Esophagus muscularis mucosa (tissue), 4 donors: Measurements from ENCODE around the gene ATP10A. TPM values are rescaled to one million over a fixed set of nuclear protein-coding genes. Genes with fewer than 3 reads are reported as not detected.

ENCODE experiments used
- DNase-seq: peaks from one replicate; pipeline ENCODE4 v3.0.0-alpha.2; 2017; ENCODE audit errors: extremely low spot score
- H3K27ac ChIP-seq, 4 donors: fragments of 200-600 bp; sonication (generic); replicated peaks in 1 of 4; 1 replicate in 3 of 4; 2 replicates in 1 of 4; pipeline ENCODE4 v1.5.1; 2016 to 2019; ENCODE audit warnings: mild to moderate bottlenecking in 1 of 4
- H3K27me3 ChIP-seq, 4 donors: fragments of 200-600 bp; sonication (generic); one replicate each; pipeline versions ENCODE4 v1.5.1 to v1.6.0; 2016 to 2019
- H3K36me3 ChIP-seq, 4 donors: fragments of 200-600 bp; sonication (generic); one replicate each; pipeline ENCODE4 v1.5.1; 2016 to 2019
- H3K4me1 ChIP-seq, 4 donors: fragments of 200-600 bp; sonication (generic); one replicate each; pipeline ENCODE4 v1.5.1; 2016 to 2019
- H3K4me3 ChIP-seq, 4 donors: fragments of 200-600 bp; sonication (generic); 1 replicate in 2 of 4; 2 replicates in 2 of 4; pipeline ENCODE4 v1.5.1; 2016 to 2019; ENCODE audit warnings: mild to moderate bottlenecking in 4 of 4, moderate library complexity in 1 of 4
- H3K9me3 ChIP-seq, 4 donors: fragments of 200-600 bp; sonication (generic); 1 replicate in 3 of 4; 2 replicates in 1 of 4; pipeline ENCODE4 v1.5.1; 2016 to 2019
- CTCF ChIP-seq, 3 experiments: fragments of 200-600 bp in 2 of 3; fragments of 450-650 bp in 1 of 3; sonication (generic) in 2 of 3; IDR thresholded peaks; one replicate each; pipeline ENCODE4 v1.5.1; 2017 to 2019; ENCODE audit warnings: antibody characterized with exemption in 3 of 3, mild to moderate bottlenecking in 2 of 3, moderate library complexity in 1 of 3
- EP300 ChIP-seq: sonication (generic); formaldehyde crosslinking; IDR thresholded peaks from one replicate; pipeline ENCODE4 v1.6.1; 2017; ENCODE audit warnings: antibody characterized with exemption
- POLR2A ChIP-seq: fragments of 450-650 bp; IDR thresholded peaks from one replicate; pipeline ENCODE4 v1.6.1; 2017; ENCODE audit warnings: antibody characterized with exemption, moderate library complexity, mild to moderate bottlenecking, low read depth
- POLR2AphosphoS5 ChIP-seq, 2 donors: sonication (generic); formaldehyde crosslinking; IDR thresholded peaks; one replicate each; pipeline ENCODE4 v1.6.1; 2017; ENCODE audit warnings: antibody characterized with exemption in 2 of 2
- WGBS: methylation state at CpG from one replicate; pipeline ENCODE4 v1.1.5; 2018; 5-methylcytosine and 5-hydroxymethylcytosine counted together
- intact Hi-C: fragments of 100-400 bp; cut with DNase I; formaldehyde crosslinking; loops from one replicate; pipeline ENCODE4 v1.15.1; 2023
- total RNA-seq, 4 donors: library from RNA; depleted of rRNA; stranded (reverse); fragments of >200 nt; gene quantifications; one replicate each; pipeline versions ENCODE4 v1.1.0 to v1.2.1, GENCODE V29; 2016

Gene ATP10A
- total RNA-seq, 4 donors from 2014 or later = 23.9 to 51.9 (median 32.6) TPM

- Histone ChIP-seq H3K36me3 (peaks cover 0 to 43% (median 20%) of the 10 kb centered on the region in 4 donors), H3K4me1 (peaks cover 16 to 49% (median 45%) of the 10 kb centered on the region in 4 donors), H3K9me3 (no peaks in the 10 kb centered on the region), H3K4me3 (no peak overlapping the region), H3K27ac (peak overlapping the region; percentile 75 to 82 (median 79)), H3K27me3 (no peaks in the 10 kb centered on the region)
- no peak for TF ChIP-seq EP300
- TF ChIP-seq POLR2A = no peak
- no peak for TF ChIP-seq POLR2AphosphoS5 (IDR thresholded peaks at IDR 0.05)
- TF ChIP-seq CTCF (IDR thresholded peaks at IDR 0.05) = no peak
- WGBS = 65% methylated on average over 6 of the region's 6 CpGs
- intact Hi-C loops = no loop called here
- no peak for DNase-seq
Observed at GRCh38 chr15:25683415-25683814, 179.7 kb downstream of the ATP10A start.

GRCh38 chr15:25682340-25682739 is 180.8 kb downstream of the ATP10A start:
- TF ChIP-seq POLR2AphosphoS5 (IDR thresholded peaks at IDR 0.05) = peak; percentile 30 to 41
- no peak for TF ChIP-seq EP300
- no peak for TF ChIP-seq POLR2A
- H3K27me3 ChIP-seq = no peaks in the 10 kb centered on the region

GRCh38 chr15:25680686-25681025 is 182.5 kb downstream of the ATP10A start:
- Histone ChIP-seq H3K4me3 (no peak overlapping the region), H3K27me3 (no peaks in the 10 kb centered on the region), H3K9me3 (no peaks in the 10 kb centered on the region), H3K36me3 (peaks cover 0 to 39% (median 19%) of the 10 kb centered on the region in 4 donors), H3K4me1 (peaks cover 16 to 74% (median 57%) of the 10 kb centered on the region in 4 donors), H3K27ac (no peak overlapping the region)
- intact Hi-C loops = no loop called here
- WGBS = 89% methylated on average over 8 of the region's 9 CpGs
- TF ChIP-seq POLR2A (no peak), EP300 (no peak), CTCF (IDR thresholded peaks at IDR 0.05) (no peak), POLR2AphosphoS5 (IDR thresholded peaks at IDR 0.05) (no peak)
- DNase-seq = no peak

More at GRCh38 chr15:25682340-25682739, 180.8 kb downstream of the ATP10A start:
- peaks cover 16 to 57% (median 49%) of the 10 kb centered on the region in 4 donors for H3K4me1 ChIP-seq
- H3K36me3 ChIP-seq = peaks cover 0 to 41% (median 20%) of the 10 kb centered on the region in 4 donors
- no peaks in the 10 kb centered on the region for H3K9me3 ChIP-seq
- DNase-seq = no peak
- WGBS = 41% methylated on average over 7 of the region's 7 CpGs
- no peak overlapping the region for H3K4me3 ChIP-seq
- H3K27ac ChIP-seq = peak overlapping the region; percentile 75 to 82 (median 79)
- intact Hi-C loops = no loop called here

- Histone ChIP-seq H3K4me1 (peaks cover 16 to 75% (median 58%) of the 10 kb centered on the region in 4 donors), H3K9me3 (no peaks in the 10 kb centered on the region), H3K4me3 (no peak overlapping the region), H3K36me3 (peaks cover 0 to 39% (median 19%) of the 10 kb centered on the region in 4 donors), H3K27me3 (no peaks in the 10 kb centered on the region), H3K27ac (peak overlapping the region in 1 of 4 donors; percentile 40)
- whole genome bisulfite sequencing = 87% methylated on average over 24 of the region's 25 CpGs
- intact Hi-C loops = no loop called here
- no peak for TF ChIP-seq CTCF (IDR thresholded peaks at IDR 0.05)
- DNase-seq = no peak
Observed at GRCh38 chr15:25679964-25680685, 183.0 kb downstream of the ATP10A start.

- Histone ChIP-seq H3K27ac (peak overlapping the region in 1 of 4 donors; percentile 40), H3K27me3 (no peaks in the 10 kb centered on the region), H3K36me3 (peaks cover 0 to 38% (median 19%) of the 10 kb centered on the region in 4 donors), H3K9me3 (no peaks in the 10 kb centered on the region), H3K4me3 (no peak overlapping the region), H3K4me1 (peaks cover 16 to 75% (median 58%) of the 10 kb centered on the region in 4 donors)
- no peak for TF ChIP-seq POLR2AphosphoS5 (IDR thresholded peaks at IDR 0.05)
- no peak for TF ChIP-seq CTCF (IDR thresholded peaks at IDR 0.05)
- TF ChIP-seq POLR2A = no peak
- TF ChIP-seq EP300 = no peak
- DNase-seq = no peak
- WGBS = 88% methylated on average over 10 of the region's 11 CpGs
- intact Hi-C loops = no loop called here
Observed at GRCh38 chr15:25679492-25679891, 183.6 kb downstream of the ATP10A start.
